Peyer's patch (tissue), 4 donors: ENCODE measurements around the gene SLC20A1. TPM values are rescaled to one million over a fixed set of nuclear protein-coding genes. Genes with fewer than 3 reads are reported as not detected.

Experiments
- DNase-seq, 3 donors: peaks; one replicate each; pipeline ENCODE4 v3.0.0-alpha.2; 2017 to 2019
- H3K27ac ChIP-seq, 4 donors: fragments of 200-600 bp; sonication (generic); one replicate each; pipeline ENCODE4 v1.5.1; 2016 to 2019
- H3K27me3 ChIP-seq, 2 donors: fragments of 200-600 bp; sonication (generic); one replicate each; pipeline ENCODE4 v1.5.1; 2019
- H3K36me3 ChIP-seq, 3 donors: fragments of 200-600 bp; sonication (generic); one replicate each; pipeline ENCODE4 v1.5.1; 2016 to 2019
- H3K4me1 ChIP-seq, 4 donors: fragments of 200-600 bp; sonication (generic); one replicate each; pipeline ENCODE4 v1.5.1; 2016 to 2019
- H3K4me3 ChIP-seq, 4 donors: fragments of 200-600 bp; sonication (generic); 1 replicate in 3 of 4; 2 replicates in 1 of 4; pipeline ENCODE4 v1.5.1; 2016 to 2019; ENCODE audit warnings: mild to moderate bottlenecking in 1 of 4
- H3K9me3 ChIP-seq, 4 donors: fragments of 200-600 bp; sonication (generic); one replicate each; pipeline ENCODE4 v1.5.1; 2016 to 2019; ENCODE audit warnings: mild to moderate bottlenecking in 1 of 4
- POLR2A ChIP-seq, 2 donors: fragments of 450-650 bp; IDR thresholded peaks; one replicate each; pipeline ENCODE4 v1.5.1; 2017; ENCODE audit warnings: antibody characterized with exemption in 2 of 2, mild to moderate bottlenecking in 2 of 2, moderate library complexity in 2 of 2
- total RNA-seq, 4 donors: library from RNA; depleted of rRNA; stranded (reverse); fragments of >200 nt; gene quantifications; one replicate each; pipeline ENCODE4 v1.1.0, GENCODE V29; 2016
- TF ChIP-seq, protein P1 (sequence below), 6 experiments: fragments of 450-650 bp in 4 of 6; fragments of 200-600 bp in 2 of 6; sonication (generic) in 1 of 6; IDR thresholded peaks; one replicate each; pipeline ENCODE4 v1.5.1; 2017 to 2019; ENCODE audit warnings: antibody characterized with exemption in 6 of 6, mild to moderate bottlenecking in 3 of 6, moderate library complexity in 1 of 6

Gene SLC20A1
- total RNA-seq, 4 donors from 2014 or later = 48.7 to 143 (median 122) TPM

DNA sequence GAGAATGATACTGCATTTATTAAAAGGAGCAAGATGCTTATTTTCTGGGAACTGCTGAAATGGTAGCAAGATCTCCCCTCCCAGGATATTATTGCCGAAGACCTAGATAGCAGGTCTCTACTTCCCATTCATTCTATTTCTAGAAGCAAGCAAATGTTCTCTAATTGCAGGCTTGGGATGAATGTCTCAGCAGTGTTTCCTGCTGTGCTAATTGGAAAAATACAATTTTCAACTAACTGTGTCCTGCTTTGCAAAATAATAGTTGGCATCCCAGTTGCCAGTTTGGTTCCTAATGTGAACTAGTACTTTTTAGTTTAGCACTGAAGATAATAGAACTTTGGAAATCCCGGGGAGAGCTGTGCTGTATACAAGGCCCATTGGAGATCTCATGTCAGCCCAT lies 26.1 kb downstream of the SLC20A1 start:
- DNase-seq = no peak
- no peak overlapping the region for H3K4me3 ChIP-seq
- H3K9me3 ChIP-seq = no peaks in the 10 kb centered on the region
- TF ChIP-seq, protein P1, sequence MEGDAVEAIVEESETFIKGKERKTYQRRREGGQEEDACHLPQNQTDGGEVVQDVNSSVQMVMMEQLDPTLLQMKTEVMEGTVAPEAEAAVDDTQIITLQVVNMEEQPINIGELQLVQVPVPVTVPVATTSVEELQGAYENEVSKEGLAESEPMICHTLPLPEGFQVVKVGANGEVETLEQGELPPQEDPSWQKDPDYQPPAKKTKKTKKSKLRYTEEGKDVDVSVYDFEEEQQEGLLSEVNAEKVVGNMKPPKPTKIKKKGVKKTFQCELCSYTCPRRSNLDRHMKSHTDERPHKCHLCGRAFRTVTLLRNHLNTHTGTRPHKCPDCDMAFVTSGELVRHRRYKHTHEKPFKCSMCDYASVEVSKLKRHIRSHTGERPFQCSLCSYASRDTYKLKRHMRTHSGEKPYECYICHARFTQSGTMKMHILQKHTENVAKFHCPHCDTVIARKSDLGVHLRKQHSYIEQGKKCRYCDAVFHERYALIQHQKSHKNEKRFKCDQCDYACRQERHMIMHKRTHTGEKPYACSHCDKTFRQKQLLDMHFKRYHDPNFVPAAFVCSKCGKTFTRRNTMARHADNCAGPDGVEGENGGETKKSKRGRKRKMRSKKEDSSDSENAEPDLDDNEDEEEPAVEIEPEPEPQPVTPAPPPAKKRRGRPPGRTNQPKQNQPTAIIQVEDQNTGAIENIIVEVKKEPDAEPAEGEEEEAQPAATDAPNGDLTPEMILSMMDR (IDR thresholded peaks at IDR 0.05) = no peak
- no peak for TF ChIP-seq POLR2A (IDR thresholded peaks at IDR 0.05)
- peaks cover 0 to 4% (median 0%) of the 10 kb centered on the region in 4 donors for H3K4me1 ChIP-seq
- no peaks in the 10 kb centered on the region for H3K27me3 ChIP-seq
- H3K27ac ChIP-seq = no peak overlapping the region
- no peaks in the 10 kb centered on the region for H3K36me3 ChIP-seq

- no peak for DNase-seq
- peaks cover 0 to 4% (median 0%) of the 10 kb centered on the region in 4 donors for H3K4me1 ChIP-seq
- H3K4me3 ChIP-seq = no peak overlapping the region
- no peaks in the 10 kb centered on the region for H3K27me3 ChIP-seq
- H3K27ac ChIP-seq = no peak overlapping the region
- H3K36me3 ChIP-seq = no peaks in the 10 kb centered on the region
- TF ChIP-seq, protein P1 (IDR thresholded peaks at IDR 0.05) = no peak
- no peak for TF ChIP-seq POLR2A (IDR thresholded peaks at IDR 0.05)
- no peaks in the 10 kb centered on the region for H3K9me3 ChIP-seq
Measured at GRCh38 chr2:112673008-112673407, 27.3 kb downstream of the SLC20A1 start.

GRCh38 chr2:112674229-112674628 lies 28.5 kb downstream of the SLC20A1 start:
- DNase-seq = peak in 1 of 3 donors; percentile 68
- H3K27ac ChIP-seq = no peak overlapping the region
- H3K27me3 ChIP-seq = no peaks in the 10 kb centered on the region
- no peak for TF ChIP-seq POLR2A (IDR thresholded peaks at IDR 0.05)
- TF ChIP-seq, protein P1 (IDR thresholded peaks at IDR 0.05) = no peak
- no peaks in the 10 kb centered on the region for H3K9me3 ChIP-seq
- no peaks in the 10 kb centered on the region for H3K36me3 ChIP-seq
- peaks cover 0 to 4% (median 0%) of the 10 kb centered on the region in 4 donors for H3K4me1 ChIP-seq
- no peak overlapping the region for H3K4me3 ChIP-seq

GRCh38 chr2:112679484-112679883 lies 33.7 kb downstream of the SLC20A1 start:
- peak in 1 of 3 donors; percentile 26 for DNase-seq
- Histone ChIP-seq H3K36me3 (no peaks in the 10 kb centered on the region), H3K4me3 (no peak overlapping the region), H3K9me3 (no peaks in the 10 kb centered on the region), H3K4me1 (no peaks in the 10 kb centered on the region), H3K27ac (no peak overlapping the region), H3K27me3 (no peaks in the 10 kb centered on the region)
- TF ChIP-seq POLR2A (IDR thresholded peaks at IDR 0.05) = no peak
- TF ChIP-seq, protein P1 (IDR thresholded peaks at IDR 0.05) = no peak

DNA sequence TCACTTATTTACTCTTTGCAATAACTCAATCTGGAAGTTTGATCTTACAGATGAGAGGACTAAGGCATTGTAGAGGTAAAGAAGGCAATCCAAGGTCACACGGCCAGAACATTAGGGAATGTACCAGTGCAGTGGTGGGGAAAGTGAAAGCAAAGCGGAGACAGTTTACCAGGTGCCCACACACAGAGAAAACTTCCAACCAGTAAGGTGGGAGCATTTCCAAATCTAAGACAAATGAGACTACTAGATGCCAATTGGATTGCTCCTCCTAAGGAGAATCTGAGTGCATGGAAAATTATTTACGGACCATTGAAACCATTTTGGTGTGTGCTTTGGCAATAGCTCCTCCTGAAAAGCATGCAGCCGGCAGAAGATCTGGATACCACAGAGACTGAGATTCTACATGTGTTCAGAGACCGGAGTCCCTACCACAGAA lies 34.9 kb downstream of the SLC20A1 start:
- H3K27ac ChIP-seq = no peak overlapping the region
- DNase-seq = peak in 1 of 3 donors; percentile 34

More for the DNA sequence above, 34.9 kb downstream of the SLC20A1 start:
- H3K4me1 ChIP-seq = no peaks in the 10 kb centered on the region
- no peaks in the 10 kb centered on the region for H3K27me3 ChIP-seq
- H3K9me3 ChIP-seq = no peaks in the 10 kb centered on the region
- no peaks in the 10 kb centered on the region for H3K36me3 ChIP-seq
- no peak for TF ChIP-seq POLR2A (IDR thresholded peaks at IDR 0.05)
- TF ChIP-seq, protein P1 (IDR thresholded peaks at IDR 0.05) = no peak
- no peak overlapping the region for H3K4me3 ChIP-seq
